Ishikawa (cell line): ENCODE measurements around the gene CRYGN.
A peak's percentile ranks its signal among the peaks of the same experiment; 100 is the strongest.

ENCODE experiments used
- CEBPB ChIP-seq: IDR thresholded peaks from 2 replicates; pipeline ENCODE4 v1.6.1; 2012
- CREB1 ChIP-seq: IDR thresholded peaks from 2 replicates; pipeline ENCODE4 v1.6.1; 2012; ENCODE audit warnings: low read depth
- EGR1 ChIP-seq: IDR thresholded peaks from 2 replicates; pipeline ENCODE4 v1.6.1; 2012
- EP300 ChIP-seq: IDR thresholded peaks from 2 replicates; pipeline ENCODE4 v1.6.1; 2012; ENCODE audit warnings: borderline replicate concordance
- FOXM1 ChIP-seq: IDR thresholded peaks from 2 replicates; pipeline ENCODE4 v1.6.1; 2012; ENCODE audit warnings: low read depth, borderline replicate concordance
- NFIC ChIP-seq: IDR thresholded peaks from 2 replicates; pipeline ENCODE4 v1.6.1; 2012
- RAD21 ChIP-seq: IDR thresholded peaks from 2 replicates; pipeline ENCODE4 v1.6.1; 2012; ENCODE audit warnings: low read depth
- TAF1 ChIP-seq: IDR thresholded peaks from 2 replicates; pipeline ENCODE4 v1.6.1; 2012; ENCODE audit warnings: low read depth, mild to moderate bottlenecking
- TCF12 ChIP-seq: IDR thresholded peaks from 2 replicates; pipeline ENCODE4 v1.6.1; 2012; ENCODE audit warnings: low read depth
- TEAD4 ChIP-seq: IDR thresholded peaks from 2 replicates; pipeline ENCODE4 v1.6.1; 2012
- USF1 ChIP-seq: IDR thresholded peaks from 2 replicates; pipeline ENCODE4 v1.6.1; 2012
- YY1 ChIP-seq: IDR thresholded peaks from 2 replicates; pipeline ENCODE4 v1.6.1; 2012; ENCODE audit warnings: low read depth
- ZBTB7A ChIP-seq: IDR thresholded peaks from 2 replicates; pipeline ENCODE4 v1.6.1; 2012; ENCODE audit warnings: low read depth
- TF ChIP-seq, protein P1 (sequence below): IDR thresholded peaks from 2 replicates; pipeline ENCODE4 v1.6.1; 2012
- TF ChIP-seq, protein P2 (sequence below): IDR thresholded peaks from 2 replicates; pipeline ENCODE4 v1.6.1; 2012; ENCODE audit warnings: low read depth, mild to moderate bottlenecking

The CRYGN gene

DNA sequence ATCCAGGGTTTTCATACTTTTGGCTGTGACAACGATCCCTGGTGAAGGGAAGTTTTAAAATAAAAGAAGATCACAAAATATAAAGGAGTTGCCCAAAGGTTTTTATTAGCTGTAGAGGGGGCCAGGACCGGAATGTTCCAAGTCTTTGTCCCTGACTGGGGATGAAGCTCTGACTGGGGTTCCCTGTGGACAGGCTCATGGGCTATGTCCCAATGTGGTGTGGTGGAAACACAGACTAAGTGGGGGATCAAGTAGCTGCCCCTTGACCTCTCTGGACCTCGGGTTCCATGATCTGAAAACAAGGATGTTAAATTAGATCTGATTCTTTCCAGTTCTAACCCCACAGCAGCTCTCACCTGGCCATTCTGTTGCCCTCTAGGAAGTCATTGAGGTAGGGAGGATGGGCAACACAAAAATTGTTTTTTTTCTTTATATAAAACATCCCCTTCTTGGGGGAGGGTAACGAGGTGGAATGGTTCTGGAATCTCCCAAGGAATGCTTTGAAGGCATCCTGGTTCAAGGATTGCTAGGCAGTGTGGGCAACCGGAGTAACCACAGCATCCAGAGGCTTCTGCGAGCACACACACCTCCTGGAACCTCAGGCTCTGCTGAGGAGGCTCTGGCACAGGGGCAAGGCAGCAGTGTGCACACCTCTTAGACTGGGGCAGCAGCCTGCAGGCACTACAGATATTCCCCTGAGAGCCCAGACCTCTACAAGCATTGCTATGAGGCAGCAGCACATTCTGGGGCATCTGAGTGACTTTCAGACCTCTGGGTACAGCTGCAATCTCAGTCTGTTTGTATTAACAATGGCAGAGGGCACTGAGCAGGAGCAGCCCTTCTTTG, 21.4 kb upstream of the CRYGN start:
- TF ChIP-seq NFIC (no peak), EP300 (no peak), TCF12 (no peak), RAD21 (no peak), EGR1 (no peak), FOXM1 (no peak), TEAD4 (no peak), YY1 (no peak)

DNA sequence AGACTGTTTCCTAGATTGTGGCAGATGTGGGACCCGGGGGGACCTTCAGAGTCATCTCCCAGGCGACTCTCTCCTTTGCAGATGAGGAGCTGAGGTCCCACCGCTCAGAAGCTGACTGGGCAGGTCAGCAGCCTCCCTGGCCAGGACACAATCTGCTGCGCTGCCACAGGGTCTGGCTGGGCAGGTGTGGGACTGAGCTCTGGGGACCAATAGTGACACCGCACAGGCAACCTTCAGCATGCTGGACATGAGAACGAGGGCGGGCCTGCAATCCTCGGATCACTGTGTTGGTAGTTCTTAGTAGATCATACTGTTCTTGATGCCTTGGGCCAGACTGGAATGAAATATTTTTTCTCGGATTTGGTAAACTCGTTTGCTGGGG, 20.5 kb upstream of the CRYGN start:
- TF ChIP-seq ZBTB7A = no peak
- no peak for TF ChIP-seq TEAD4
- no peak for TF ChIP-seq EGR1
- no peak for TF ChIP-seq TCF12
- TF ChIP-seq CEBPB = no peak
- TF ChIP-seq FOXM1 = no peak

DNA sequence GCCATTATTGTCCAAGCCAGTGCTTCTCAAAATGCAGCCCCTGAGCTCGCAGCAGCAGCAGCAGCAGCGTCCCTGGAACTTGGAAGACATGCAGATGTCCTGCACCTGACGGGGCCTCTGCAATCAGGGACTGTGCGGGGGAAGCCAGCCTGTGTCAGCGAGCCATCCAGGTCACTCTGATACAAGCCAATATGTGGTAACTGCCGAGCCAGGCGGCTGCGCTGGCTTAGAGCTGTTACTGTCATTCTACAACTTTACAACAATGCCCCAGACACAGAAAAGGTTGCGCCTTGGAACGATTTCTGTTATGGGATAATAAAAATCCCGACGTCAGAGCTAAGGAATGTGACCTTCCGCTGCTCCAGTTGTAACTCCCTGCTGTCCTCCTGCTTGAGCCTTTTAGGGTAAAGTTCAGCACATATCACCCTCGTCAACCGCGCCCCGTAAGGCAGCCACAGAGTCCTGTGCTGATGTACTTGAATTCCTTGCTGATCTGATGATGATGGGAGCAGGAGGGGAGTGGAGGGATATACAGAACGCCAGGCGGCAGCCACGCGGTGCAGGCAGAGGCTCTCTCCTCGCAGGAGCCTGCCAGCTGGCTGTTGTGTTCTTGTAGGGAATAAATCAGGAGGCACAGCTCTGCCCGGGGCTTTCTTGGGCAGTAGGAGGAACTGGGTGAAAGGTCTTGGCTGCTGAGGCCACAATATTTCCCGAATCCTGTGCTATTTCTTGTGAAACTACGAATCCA, 20.0 kb upstream of the CRYGN start:
- TF ChIP-seq TAF1 (no peak), TEAD4 (peak; percentile 69), NFIC (no peak), EP300 (peak; percentile 57; the same call in 1 of the 2 replicates), USF1 (0 out of 2 replicates have a peak, but pooled peaks have one; percentile 6), YY1 (no peak), EGR1 (no peak), RAD21 (peak; percentile 38), FOXM1 (no peak), CREB1 (no peak), ZBTB7A (no peak), TCF12 (peak; percentile 52), CEBPB (no peak; the same call in 1 of the 2 replicates)
- TF ChIP-seq, protein P1, sequence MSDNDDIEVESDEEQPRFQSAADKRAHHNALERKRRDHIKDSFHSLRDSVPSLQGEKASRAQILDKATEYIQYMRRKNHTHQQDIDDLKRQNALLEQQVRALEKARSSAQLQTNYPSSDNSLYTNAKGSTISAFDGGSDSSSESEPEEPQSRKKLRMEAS = peak; percentile 78
- TF ChIP-seq, protein P2, sequence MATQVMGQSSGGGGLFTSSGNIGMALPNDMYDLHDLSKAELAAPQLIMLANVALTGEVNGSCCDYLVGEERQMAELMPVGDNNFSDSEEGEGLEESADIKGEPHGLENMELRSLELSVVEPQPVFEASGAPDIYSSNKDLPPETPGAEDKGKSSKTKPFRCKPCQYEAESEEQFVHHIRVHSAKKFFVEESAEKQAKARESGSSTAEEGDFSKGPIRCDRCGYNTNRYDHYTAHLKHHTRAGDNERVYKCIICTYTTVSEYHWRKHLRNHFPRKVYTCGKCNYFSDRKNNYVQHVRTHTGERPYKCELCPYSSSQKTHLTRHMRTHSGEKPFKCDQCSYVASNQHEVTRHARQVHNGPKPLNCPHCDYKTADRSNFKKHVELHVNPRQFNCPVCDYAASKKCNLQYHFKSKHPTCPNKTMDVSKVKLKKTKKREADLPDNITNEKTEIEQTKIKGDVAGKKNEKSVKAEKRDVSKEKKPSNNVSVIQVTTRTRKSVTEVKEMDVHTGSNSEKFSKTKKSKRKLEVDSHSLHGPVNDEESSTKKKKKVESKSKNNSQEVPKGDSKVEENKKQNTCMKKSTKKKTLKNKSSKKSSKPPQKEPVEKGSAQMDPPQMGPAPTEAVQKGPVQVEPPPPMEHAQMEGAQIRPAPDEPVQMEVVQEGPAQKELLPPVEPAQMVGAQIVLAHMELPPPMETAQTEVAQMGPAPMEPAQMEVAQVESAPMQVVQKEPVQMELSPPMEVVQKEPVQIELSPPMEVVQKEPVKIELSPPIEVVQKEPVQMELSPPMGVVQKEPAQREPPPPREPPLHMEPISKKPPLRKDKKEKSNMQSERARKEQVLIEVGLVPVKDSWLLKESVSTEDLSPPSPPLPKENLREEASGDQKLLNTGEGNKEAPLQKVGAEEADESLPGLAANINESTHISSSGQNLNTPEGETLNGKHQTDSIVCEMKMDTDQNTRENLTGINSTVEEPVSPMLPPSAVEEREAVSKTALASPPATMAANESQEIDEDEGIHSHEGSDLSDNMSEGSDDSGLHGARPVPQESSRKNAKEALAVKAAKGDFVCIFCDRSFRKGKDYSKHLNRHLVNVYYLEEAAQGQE = no peak

DNA sequence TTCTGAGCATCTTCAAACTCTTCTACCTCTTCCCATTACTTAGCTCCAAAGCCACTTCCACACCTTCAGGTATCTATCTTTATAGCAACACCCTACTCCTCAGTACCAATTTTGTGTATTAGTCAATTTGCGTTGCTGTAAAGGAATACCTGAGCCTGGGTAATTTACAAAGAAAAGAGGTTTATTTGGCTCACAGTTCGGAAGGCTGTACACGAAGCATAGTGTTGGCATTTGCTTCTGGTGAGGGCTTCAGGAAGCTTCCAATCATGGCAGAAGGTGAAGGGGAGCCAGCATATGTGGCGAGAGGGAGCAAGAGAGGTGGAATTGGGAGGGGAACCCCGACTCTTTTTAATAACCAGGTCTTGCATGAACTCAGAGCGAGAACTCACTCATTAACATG, 17.6 kb upstream of the CRYGN start:
- no peak for TF ChIP-seq FOXM1
- TF ChIP-seq, protein P2 = no peak
- no peak for TF ChIP-seq TEAD4
- no peak for TF ChIP-seq NFIC
- no peak for TF ChIP-seq RAD21
- TF ChIP-seq TCF12 = no peak
- no peak for TF ChIP-seq EP300
- TF ChIP-seq EGR1 = no peak
- TF ChIP-seq ZBTB7A = no peak
- TF ChIP-seq YY1 = no peak
- TF ChIP-seq CREB1 = no peak
- TF ChIP-seq USF1 = no peak
- TF ChIP-seq, protein P1 = no peak
- no peak for TF ChIP-seq CEBPB

- TF ChIP-seq TEAD4 = no peak
- TF ChIP-seq ZBTB7A = no peak
- no peak for TF ChIP-seq NFIC
- TF ChIP-seq TCF12 = no peak
- no peak for TF ChIP-seq RAD21
- no peak for TF ChIP-seq TAF1
These were observed 16.8 kb upstream of the CRYGN start for GRCh38 chr7:151456782-151457181.

DNA sequence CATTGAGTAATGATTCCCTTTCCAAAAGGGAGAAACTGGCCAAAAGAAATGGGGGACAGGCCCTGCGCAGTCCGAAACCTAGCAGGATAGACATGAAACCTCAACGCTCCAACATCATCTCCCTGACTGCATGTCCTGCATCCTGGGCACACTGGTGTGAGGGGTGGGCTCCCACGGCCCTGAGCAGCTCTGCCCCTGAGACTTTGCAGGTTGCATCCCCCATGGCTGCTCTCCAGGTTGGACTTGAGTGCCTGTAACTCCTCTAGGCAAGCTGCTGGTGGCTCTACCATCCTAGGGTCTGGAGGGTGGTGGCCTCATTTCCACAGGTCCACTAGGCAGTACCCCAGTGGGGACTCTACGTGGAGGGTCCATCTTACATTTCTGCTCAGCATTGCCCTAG, 16.3 kb upstream of the CRYGN start:
- TF ChIP-seq EGR1 = no peak
- TF ChIP-seq FOXM1 = no peak
- TF ChIP-seq, protein P1 = no peak
- no peak for TF ChIP-seq CREB1
- TF ChIP-seq TCF12 = no peak
- TF ChIP-seq, protein P2 = no peak
- TF ChIP-seq USF1 = no peak
- TF ChIP-seq NFIC = no peak
